Measurements from ENCODE around the gene HAGHL. TPM values are rescaled to one million over a fixed set of nuclear protein-coding genes. Genes with fewer than 3 reads are reported as not detected.

The HAGHL gene
- total and polyA plus RNA-seq, 2 experiments from 2014 or later, result 21.6 to 35.3 TPM

GRCh38 chr16:778909-779527, 52.1 kb downstream of the HAGHL start:
- no peak overlapping the region for H3K27ac Mint-ChIP-seq
- peaks cover 3% of the 10 kb centered on the region; the same call in 1 of the 2 replicates for H3F3A ChIP-seq (replicated peaks; ENCODE audit: low read depth)
- ATAC-seq, result no peak
- H3K36me3 Mint-ChIP-seq (ENCODE audit: low read depth), result no peaks in the 10 kb centered on the region
- no peak for DNase-seq (ENCODE audit: low spot score)
- H3K36me3 ChIP-seq (ENCODE audit: insufficient read depth), result no peaks in the 10 kb centered on the region
- no peaks in the 10 kb centered on the region for H3K4me1 ChIP-seq (ENCODE audit: insufficient read depth)
- H3K9me2 ChIP-seq (ENCODE audit: insufficient read depth), result no peaks in the 10 kb centered on the region
- no peak overlapping the region for H3K4me2 ChIP-seq
- no peak overlapping the region for H3K4me3 Mint-ChIP-seq
- H4K20me1 ChIP-seq (replicated peaks; ENCODE audit: insufficient read depth), result no peaks in the 10 kb centered on the region
- no peak for TF ChIP-seq JUNB (IDR thresholded peaks at IDR 0.05; ENCODE audit: unreplicated experiment)
- no peak for TF ChIP-seq POLR2AphosphoS5 (IDR thresholded peaks at IDR 0.05; ENCODE audit: low read depth)
- TF ChIP-seq ZNF331 (CRISPR knock-in tag; IDR thresholded peaks at IDR 0.05; ENCODE audit: low read depth), result no peak
- TF ChIP-seq ETS1 (IDR thresholded peaks at IDR 0.05), result no peak
- no peak for TF ChIP-seq CTCF (conservative IDR thresholded peaks at IDR 0.05; ENCODE audit: low read depth in 2 of 2)
- TF ChIP-seq CREB1 (CRISPR knock-in tag; IDR thresholded peaks at IDR 0.05; ENCODE audit: low read depth), result no peak
- TF ChIP-seq NANOG (IDR thresholded peaks at IDR 0.05; ENCODE audit: borderline replicate concordance), result no peak
- TF ChIP-seq EZH2 (IDR thresholded peaks at IDR 0.05; ENCODE audit: low read depth, unreplicated experiment), result no peak
- H3K9me3 Mint-ChIP-seq, result no peaks in the 10 kb centered on the region
- H3K4me3 ChIP-seq, result no peak overlapping the region
- no peak overlapping the region for H2AFZ ChIP-seq
- no peak overlapping the region for H3K27ac ChIP-seq (ENCODE audit: low read depth)
- no peaks in the 10 kb centered on the region for H3K79me2 ChIP-seq (replicated peaks; ENCODE audit: insufficient read depth)
- no peaks in the 10 kb centered on the region for H3K27me3 ChIP-seq (ENCODE audit: insufficient read depth)
- H3K27me3 Mint-ChIP-seq (ENCODE audit: insufficient read depth, low read depth, poor library complexity), result peaks cover 7% of the 10 kb centered on the region
- H3K4me1 Mint-ChIP-seq, result no peaks in the 10 kb centered on the region

MicroRNAs encoded within 50 kb of the gene (microRNA counts, 767-probe panel; counts per million panel counts)
- not detected for microRNA hsa-miR-662

Small RNAs within 50 kb of the gene (microRNA-seq; reads per million reads assigned to microRNA genes)
- gene MIR662, result not detected

Small RNAs within 50 kb of the gene (small RNA-seq; reads per million reads assigned to genes)
- not detected for gene MIR662 (ENCODE audit: low replicate concordance)

Other genes starting within 250 kb of the HAGHL start
- gene CAPN15, start 199.4 kb upstream of the HAGHL start, total RNA-seq (2014; rRNA removed; shearing (Covaris generic)), result 142 and 164 TPM in 2 replicates
- gene CAPN15, start 199.4 kb upstream of the HAGHL start, polyA plus RNA-seq (2016; fragmentation: Nextera tagmentation; extraction: Ambion mirVana), result 27.3 and 30.7 TPM in 2 replicates
- gene PRR35, start 166.7 kb upstream of the HAGHL start, total RNA-seq (2014; rRNA removed; shearing (Covaris generic)), result 1.1 and 1.4 TPM in 2 replicates
- gene PRR35, start 166.7 kb upstream of the HAGHL start, polyA plus RNA-seq (2016; fragmentation: Nextera tagmentation; extraction: Ambion mirVana), result 0.32 and 0.63 TPM in 2 replicates
- 0.80 TPM in 1 of 2 replicates, not detected in the other for gene NHLRC4, start 160.1 kb upstream of the HAGHL start, total RNA-seq (2014; rRNA removed; shearing (Covaris generic))
- 0.14 and 0.47 TPM in 2 replicates for gene NHLRC4, start 160.1 kb upstream of the HAGHL start, polyA plus RNA-seq (2016; fragmentation: Nextera tagmentation; extraction: Ambion mirVana)
- 49.9 and 62.3 TPM in 2 replicates for gene PIGQ, start 157.1 kb upstream of the HAGHL start, total RNA-seq (2014; rRNA removed; shearing (Covaris generic))
- 28.0 and 30.2 TPM in 2 replicates for gene PIGQ, start 157.1 kb upstream of the HAGHL start, polyA plus RNA-seq (2016; fragmentation: Nextera tagmentation; extraction: Ambion mirVana)
- gene RAB40C, start 137.0 kb upstream of the HAGHL start, total RNA-seq (2014; rRNA removed; shearing (Covaris generic)), result 24.2 and 24.6 TPM in 2 replicates
- gene RAB40C, start 137.0 kb upstream of the HAGHL start, polyA plus RNA-seq (2016; fragmentation: Nextera tagmentation; extraction: Ambion mirVana), result 11.2 and 12.0 TPM in 2 replicates
- gene WFIKKN1, start 96.1 kb upstream of the HAGHL start, total RNA-seq (2014; rRNA removed; shearing (Covaris generic)), result 6.8 and 11.2 TPM in 2 replicates
- 3.5 and 4.0 TPM in 2 replicates for gene WFIKKN1, start 96.1 kb upstream of the HAGHL start, polyA plus RNA-seq (2016; fragmentation: Nextera tagmentation; extraction: Ambion mirVana)
- gene METTL26, start 90.8 kb upstream of the HAGHL start, total RNA-seq (2014; rRNA removed; shearing (Covaris generic)), result 131 and 153 TPM in 2 replicates
- 223 and 225 TPM in 2 replicates for gene METTL26, start 90.8 kb upstream of the HAGHL start, polyA plus RNA-seq (2016; fragmentation: Nextera tagmentation; extraction: Ambion mirVana)
- gene MCRIP2, start 85.3 kb upstream of the HAGHL start, total RNA-seq (2014; rRNA removed; shearing (Covaris generic)), result 53.2 and 64.3 TPM in 2 replicates
- 67.7 and 80.2 TPM in 2 replicates for gene MCRIP2, start 85.3 kb upstream of the HAGHL start, polyA plus RNA-seq (2016; fragmentation: Nextera tagmentation; extraction: Ambion mirVana)
- 42.2 and 44.4 TPM in 2 replicates for gene WDR90, start 77.7 kb upstream of the HAGHL start, total RNA-seq (2014; rRNA removed; shearing (Covaris generic))
- gene WDR90, start 77.7 kb upstream of the HAGHL start, polyA plus RNA-seq (2016; fragmentation: Nextera tagmentation; extraction: Ambion mirVana), result 25.9 and 26.3 TPM in 2 replicates
- 93.8 and 129 TPM in 2 replicates for gene RHOT2, start 59.0 kb upstream of the HAGHL start, total RNA-seq (2014; rRNA removed; shearing (Covaris generic))
- gene RHOT2, start 59.0 kb upstream of the HAGHL start, polyA plus RNA-seq (2016; fragmentation: Nextera tagmentation; extraction: Ambion mirVana), result 159 and 163 TPM in 2 replicates
- 10.1 and 11.5 TPM in 2 replicates for gene RHBDL1, start 51.4 kb upstream of the HAGHL start, total RNA-seq (2014; rRNA removed; shearing (Covaris generic))
- gene RHBDL1, start 51.4 kb upstream of the HAGHL start, polyA plus RNA-seq (2016; fragmentation: Nextera tagmentation; extraction: Ambion mirVana), result 8.4 and 9.2 TPM in 2 replicates
- 108 and 123 TPM in 2 replicates for gene STUB1, start 46.7 kb upstream of the HAGHL start, total RNA-seq (2014; rRNA removed; shearing (Covaris generic))
- 91.7 and 107 TPM in 2 replicates for gene STUB1, start 46.7 kb upstream of the HAGHL start, polyA plus RNA-seq (2016; fragmentation: Nextera tagmentation; extraction: Ambion mirVana)
- 79.3 and 82.5 TPM in 2 replicates for gene JMJD8, start 42.8 kb upstream of the HAGHL start, total RNA-seq (2014; rRNA removed; shearing (Covaris generic))
- 43.1 and 48.5 TPM in 2 replicates for gene JMJD8, start 42.8 kb upstream of the HAGHL start, polyA plus RNA-seq (2016; fragmentation: Nextera tagmentation; extraction: Ambion mirVana)
- 11.5 and 15.8 TPM in 2 replicates for gene WDR24, start 36.7 kb upstream of the HAGHL start, total RNA-seq (2014; rRNA removed; shearing (Covaris generic))
- gene WDR24, start 36.7 kb upstream of the HAGHL start, polyA plus RNA-seq (2016; fragmentation: Nextera tagmentation; extraction: Ambion mirVana), result 7.2 and 8.0 TPM in 2 replicates
- 10.6 and 12.6 TPM in 2 replicates for gene FBXL16, start 21.3 kb upstream of the HAGHL start, total RNA-seq (2014; rRNA removed; shearing (Covaris generic))
- gene FBXL16, start 21.3 kb upstream of the HAGHL start, polyA plus RNA-seq (2016; fragmentation: Nextera tagmentation; extraction: Ambion mirVana), result 7.9 and 8.9 TPM in 2 replicates
- gene METRN, start 12.0 kb upstream of the HAGHL start, total RNA-seq (2014; rRNA removed; shearing (Covaris generic)), result 33.0 and 36.9 TPM in 2 replicates
- 18.7 and 28.9 TPM in 2 replicates for gene METRN, start 12.0 kb upstream of the HAGHL start, polyA plus RNA-seq (2016; fragmentation: Nextera tagmentation; extraction: Ambion mirVana)
- 23.8 and 37.1 TPM in 2 replicates for gene ANTKMT, start 6.0 kb upstream of the HAGHL start, total RNA-seq (2014; rRNA removed; shearing (Covaris generic))
- 37.2 and 59.0 TPM in 2 replicates for gene ANTKMT, start 6.0 kb upstream of the HAGHL start, polyA plus RNA-seq (2016; fragmentation: Nextera tagmentation; extraction: Ambion mirVana)
- 3.5 and 12.6 TPM in 2 replicates for gene CCDC78, start 663 bp upstream of the HAGHL start, total RNA-seq (2014; rRNA removed; shearing (Covaris generic))
- gene CCDC78, start 663 bp upstream of the HAGHL start, polyA plus RNA-seq (2016; fragmentation: Nextera tagmentation; extraction: Ambion mirVana), result 8.7 and 10.5 TPM in 2 replicates
- 19.2 and 42.3 TPM in 2 replicates for gene CIAO3, start 13.9 kb downstream of the HAGHL start, total RNA-seq (2014; rRNA removed; shearing (Covaris generic))
- 13.0 and 15.4 TPM in 2 replicates for gene CIAO3, start 13.9 kb downstream of the HAGHL start, polyA plus RNA-seq (2016; fragmentation: Nextera tagmentation; extraction: Ambion mirVana)
- 0.10 TPM in 1 of 2 replicates, not detected in the other for gene MSLN, start 33.6 kb downstream of the HAGHL start, total RNA-seq (2014; rRNA removed; shearing (Covaris generic))
- not detected in 2 replicates for gene MSLN, start 33.6 kb downstream of the HAGHL start, polyA plus RNA-seq (2016; fragmentation: Nextera tagmentation; extraction: Ambion mirVana)
- 41.9 and 79.5 TPM in 2 replicates for gene RPUSD1, start 61.3 kb downstream of the HAGHL start, total RNA-seq (2014; rRNA removed; shearing (Covaris generic))
- 19.1 and 20.7 TPM in 2 replicates for gene RPUSD1, start 61.3 kb downstream of the HAGHL start, polyA plus RNA-seq (2016; fragmentation: Nextera tagmentation; extraction: Ambion mirVana)
- 108 and 129 TPM in 2 replicates for gene CHTF18, start 61.5 kb downstream of the HAGHL start, total RNA-seq (2014; rRNA removed; shearing (Covaris generic))
- 61.3 and 69.2 TPM in 2 replicates for gene CHTF18, start 61.5 kb downstream of the HAGHL start, polyA plus RNA-seq (2016; fragmentation: Nextera tagmentation; extraction: Ambion mirVana)
- gene GNG13, start 73.6 kb downstream of the HAGHL start, total RNA-seq (2014; rRNA removed; shearing (Covaris generic)), result not detected in 2 replicates
- 0.29 and 0.30 TPM in 2 replicates for gene GNG13, start 73.6 kb downstream of the HAGHL start, polyA plus RNA-seq (2016; fragmentation: Nextera tagmentation; extraction: Ambion mirVana)
- gene LMF1, start 243.9 kb downstream of the HAGHL start, total RNA-seq (2014; rRNA removed; shearing (Covaris generic)), result 2.9 and 10.1 TPM in 2 replicates
- gene LMF1, start 243.9 kb downstream of the HAGHL start, polyA plus RNA-seq (2016; fragmentation: Nextera tagmentation; extraction: Ambion mirVana), result 3.6 and 4.2 TPM in 2 replicates